HG02884 (cell line): ENCODE results near the gene MYLK.

Source experiments
- ATAC-seq: cut with Tn5 transposase; IDR thresholded peaks from one replicate; pipeline ENCODE4 v1.9.1; 2021; ENCODE audit warnings: mild to moderate bottlenecking, moderate library complexity; ENCODE audit not compliant: unreplicated experiment

The MYLK gene

GRCh38 chr3:123571264-123571972 is 312.7 kb downstream of the MYLK start:
- ATAC-seq, result no peak

GRCh38 chr3:123568875-123569274 is 315.3 kb downstream of the MYLK start:
- no peak for ATAC-seq

DNA sequence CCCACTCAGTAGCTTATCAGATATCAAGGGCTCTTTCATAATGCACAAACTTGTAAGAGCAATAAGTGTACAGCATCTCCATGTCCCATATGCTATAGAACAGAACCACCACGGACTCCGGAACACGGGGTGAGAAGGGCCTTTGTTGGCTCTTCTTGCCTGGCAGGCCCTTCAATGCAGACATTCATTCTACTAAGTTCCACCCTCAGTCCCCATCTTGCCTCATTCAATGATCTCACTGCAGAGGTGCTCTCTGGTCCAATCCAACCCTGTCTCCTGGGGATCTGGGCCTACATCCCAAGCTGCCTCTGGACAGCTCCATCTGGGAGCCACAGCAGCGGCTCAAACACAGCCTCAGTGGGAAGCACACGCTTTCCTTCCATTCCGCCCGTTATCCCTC is 316.1 kb downstream of the MYLK start:
- no peak for ATAC-seq

- ATAC-seq, result no peak
These were observed 320.1 kb downstream of the MYLK start for GRCh38 chr3:123564056-123564455.

GRCh38 chr3:123562547-123562946 is 321.6 kb downstream of the MYLK start:
- no peak for ATAC-seq

GRCh38 chr3:123561188-123561587 is 322.9 kb downstream of the MYLK start:
- no peak for ATAC-seq
